HG03103 (cell line): ENCODE measurements around the gene PIP4K2C.
"Not testable (repeated sequence)": the region's sequence is repeated elsewhere in the genome, so short reads cannot be mapped to it uniquely, and the experiment has no call there.

ENCODE experiments used
- ATAC-seq: cut with Tn5 transposase; IDR thresholded peaks from one replicate; pipeline ENCODE4 v1.9.1; 2021; ENCODE audit warnings: low read depth; ENCODE audit not compliant: unreplicated experiment

The PIP4K2C gene

GRCh38 chr12:57554897-57555296, 36.1 kb upstream of the PIP4K2C start:
- ATAC-seq: no peak

- ATAC-seq: no peak
Observed at GRCh38 chr12:57558864-57559263, 32.1 kb upstream of the PIP4K2C start.

- ATAC-seq: no peak
Observed at GRCh38 chr12:57560516-57560915, 30.5 kb upstream of the PIP4K2C start.

GRCh38 chr12:57561117-57561516, 29.9 kb upstream of the PIP4K2C start:
- not testable (repeated sequence) for ATAC-seq

- no peak for ATAC-seq
Observed at GRCh38 chr12:57563358-57563757, 27.6 kb upstream of the PIP4K2C start.

GRCh38 chr12:57564178-57564740, 26.7 kb upstream of the PIP4K2C start:
- no peak for ATAC-seq

GRCh38 chr12:57568838-57569237, 22.2 kb upstream of the PIP4K2C start:
- ATAC-seq: no peak

- no peak for ATAC-seq
Observed at GRCh38 chr12:57569858-57570257, 21.1 kb upstream of the PIP4K2C start.

- ATAC-seq: not testable (repeated sequence)
Observed at GRCh38 chr12:57570438-57570837, 20.6 kb upstream of the PIP4K2C start.

- no peak for ATAC-seq
Observed at GRCh38 chr12:57571926-57572762, 18.8 kb upstream of the PIP4K2C start.

- ATAC-seq: no peak
Observed at GRCh38 chr12:57574795-57575194, 16.2 kb upstream of the PIP4K2C start.

- ATAC-seq: no peak
Observed at GRCh38 chr12:57575771-57576612, 15.0 kb upstream of the PIP4K2C start.

- no peak for ATAC-seq
Observed at GRCh38 chr12:57576613-57577160, 14.3 kb upstream of the PIP4K2C start.

GRCh38 chr12:57577981-57578758, 12.8 kb upstream of the PIP4K2C start:
- ATAC-seq: no peak

- ATAC-seq: no peak
Observed at GRCh38 chr12:57579011-57579410, 12.0 kb upstream of the PIP4K2C start.

GRCh38 chr12:57579677-57580465, 11.1 kb upstream of the PIP4K2C start:
- ATAC-seq: no peak

- no peak for ATAC-seq
Observed at GRCh38 chr12:57580466-57580795, 10.6 kb upstream of the PIP4K2C start.

GRCh38 chr12:57581802-57582201, 9.2 kb upstream of the PIP4K2C start:
- ATAC-seq: no peak

GRCh38 chr12:57582440-57582839, 8.6 kb upstream of the PIP4K2C start:
- ATAC-seq: no peak
